ENCODE measurements around the gene UHMK1. TPM values are rescaled to one million over a fixed set of nuclear protein-coding genes. Genes with fewer than 3 reads are reported as not detected.

The UHMK1 gene
- total RNA-seq, 6 donors from 2014 or later, result 19.3 to 68.2 (median 45.6) TPM

- Histone ChIP-seq H3K27me3 (no peaks in the 10 kb centered on the region), H3K4me3 (no peak overlapping the region), H3K4me1 (no peaks in the 10 kb centered on the region), H3K36me3 (no peaks in the 10 kb centered on the region), H3K9me3 (no peaks in the 10 kb centered on the region), H3K27ac (no peak overlapping the region)
- no peak for DNase-seq
- 89 to 96% methylated on average over 2 of the region's 2 CpGs for WGBS, 2 donors
- no peak for TF ChIP-seq POLR2AphosphoS5 (IDR thresholded peaks at IDR 0.05)
- no peak for TF ChIP-seq POLR2A (IDR thresholded peaks at IDR 0.05)
- TF ChIP-seq CTCF (IDR thresholded peaks at IDR 0.05), result no peak
- no peak for TF ChIP-seq EP300 (IDR thresholded peaks at IDR 0.05)
- no peak for ATAC-seq (ENCODE audit: low FRiP score in 2 of 2)
Measured at GRCh38 chr1:162549001-162549400, 51.4 kb downstream of the UHMK1 start.

- no peaks in the 10 kb centered on the region for H3K27me3 ChIP-seq
- DNase-seq (no peak), ATAC-seq (ENCODE audit: low FRiP score in 2 of 2) (no peak)
- 53 to 77% methylated on average over 1 of the region's 1 CpG for WGBS, 2 donors
- no peak overlapping the region for H3K27ac ChIP-seq
- H3K4me1 ChIP-seq, result no peaks in the 10 kb centered on the region
- H3K36me3 ChIP-seq, result no peaks in the 10 kb centered on the region
- H3K9me3 ChIP-seq, result no peaks in the 10 kb centered on the region
- no peak overlapping the region for H3K4me3 ChIP-seq
- no peak for TF ChIP-seq EP300 (IDR thresholded peaks at IDR 0.05)
Measured at GRCh38 chr1:162550925-162551324, 53.3 kb downstream of the UHMK1 start.

- Histone ChIP-seq H3K27ac (peak overlapping the region in 2 of 4 donors; percentile 12 to 46), H3K36me3 (no peaks in the 10 kb centered on the region), H3K4me3 (no peak overlapping the region), H3K4me1 (no peaks in the 10 kb centered on the region), H3K27me3 (no peaks in the 10 kb centered on the region), H3K9me3 (no peaks in the 10 kb centered on the region)
- WGBS, 2 donors, result 72 to 83% methylated on average over 7 of the region's 7 CpGs
- TF ChIP-seq POLR2AphosphoS5 (IDR thresholded peaks at IDR 0.05), result no peak
- no peak for TF ChIP-seq EP300 (IDR thresholded peaks at IDR 0.05)
- TF ChIP-seq CTCF (IDR thresholded peaks at IDR 0.05), result no peak
- TF ChIP-seq POLR2A (IDR thresholded peaks at IDR 0.05), result no peak
- DNase-seq (no peak), ATAC-seq (ENCODE audit: low FRiP score in 2 of 2) (peak in 1 of 2 donors; percentile 60)
Measured at GRCh38 chr1:162551969-162552683, 54.5 kb downstream of the UHMK1 start.

- ATAC-seq (ENCODE audit: low FRiP score in 2 of 2), result no peak
- no peak overlapping the region for H3K4me3 ChIP-seq
- 87 to 90% methylated on average over 8 of the region's 8 CpGs for WGBS, 2 donors
Measured at GRCh38 chr1:162552684-162553252, 55.1 kb downstream of the UHMK1 start.

GRCh38 chr1:162554258-162554657, 56.6 kb downstream of the UHMK1 start:
- no peaks in the 10 kb centered on the region for H3K4me1 ChIP-seq
- TF ChIP-seq CTCF (IDR thresholded peaks at IDR 0.05) (no peak), POLR2AphosphoS5 (IDR thresholded peaks at IDR 0.05) (no peak), EP300 (IDR thresholded peaks at IDR 0.05) (no peak), POLR2A (IDR thresholded peaks at IDR 0.05) (no peak)
- 89 to 100% methylated on average over 1 of the region's 1 CpG for WGBS, 2 donors
- H3K27ac ChIP-seq, result no peak overlapping the region
- H3K27me3 ChIP-seq, result no peaks in the 10 kb centered on the region
- H3K36me3 ChIP-seq, result no peaks in the 10 kb centered on the region
- ATAC-seq (ENCODE audit: low FRiP score in 2 of 2) (peak in 1 of 2 donors; percentile 93), DNase-seq (no peak)
- no peaks in the 10 kb centered on the region for H3K9me3 ChIP-seq
- no peak overlapping the region for H3K4me3 ChIP-seq

More at GRCh38 chr1:162552684-162553252, 55.1 kb downstream of the UHMK1 start:
- Histone ChIP-seq H3K4me1 (no peaks in the 10 kb centered on the region), H3K36me3 (no peaks in the 10 kb centered on the region), H3K9me3 (no peaks in the 10 kb centered on the region), H3K27me3 (no peaks in the 10 kb centered on the region), H3K27ac (peak overlapping the region in 3 of 4 donors; percentile 12 to 36 (median 22))
- DNase-seq, result no peak
- TF ChIP-seq EP300 (IDR thresholded peaks at IDR 0.05) (no peak), POLR2A (IDR thresholded peaks at IDR 0.05) (no peak), CTCF (IDR thresholded peaks at IDR 0.05) (no peak), POLR2AphosphoS5 (IDR thresholded peaks at IDR 0.05) (no peak)

Measured in upper lobe of left lung (tissue), 6 donors.